ENCODE results near the gene ARL8A. TPM values are rescaled to one million over a fixed set of nuclear protein-coding genes. Genes with fewer than 3 reads are reported as not detected.
"Not testable (repeated sequence)": the region's sequence is repeated elsewhere in the genome, so short reads cannot be mapped to it uniquely, and the experiment has no call there.

Gene ARL8A
- total RNA-seq, 6 experiments from 2014 or later, result 23.1 to 57.7 (median 36.1) TPM

GRCh38 chr1:202186327-202186726 lies 41.8 kb upstream of the ARL8A start:
- no CpG with 5 or more reads among the region's 7 CpGs for WGBS (ENCODE audit: insufficient coverage, low coverage, low lambda C conversion rate, missing lambda C conversion rate)
- Histone ChIP-seq H3K36me3 (no peaks in the 10 kb centered on the region), H3K4me3 (no peak overlapping the region), H3K27ac (no peak overlapping the region), H3K4me1 (peaks cover 0 to 3% (median 0%) of the 10 kb centered on the region in 4 donors), H3K27me3 (no peaks in the 10 kb centered on the region), H3K9me3 (no peaks in the 10 kb centered on the region)
- no peak for TF ChIP-seq POLR2A (IDR thresholded peaks at IDR 0.05)
- TF ChIP-seq, protein P1, sequence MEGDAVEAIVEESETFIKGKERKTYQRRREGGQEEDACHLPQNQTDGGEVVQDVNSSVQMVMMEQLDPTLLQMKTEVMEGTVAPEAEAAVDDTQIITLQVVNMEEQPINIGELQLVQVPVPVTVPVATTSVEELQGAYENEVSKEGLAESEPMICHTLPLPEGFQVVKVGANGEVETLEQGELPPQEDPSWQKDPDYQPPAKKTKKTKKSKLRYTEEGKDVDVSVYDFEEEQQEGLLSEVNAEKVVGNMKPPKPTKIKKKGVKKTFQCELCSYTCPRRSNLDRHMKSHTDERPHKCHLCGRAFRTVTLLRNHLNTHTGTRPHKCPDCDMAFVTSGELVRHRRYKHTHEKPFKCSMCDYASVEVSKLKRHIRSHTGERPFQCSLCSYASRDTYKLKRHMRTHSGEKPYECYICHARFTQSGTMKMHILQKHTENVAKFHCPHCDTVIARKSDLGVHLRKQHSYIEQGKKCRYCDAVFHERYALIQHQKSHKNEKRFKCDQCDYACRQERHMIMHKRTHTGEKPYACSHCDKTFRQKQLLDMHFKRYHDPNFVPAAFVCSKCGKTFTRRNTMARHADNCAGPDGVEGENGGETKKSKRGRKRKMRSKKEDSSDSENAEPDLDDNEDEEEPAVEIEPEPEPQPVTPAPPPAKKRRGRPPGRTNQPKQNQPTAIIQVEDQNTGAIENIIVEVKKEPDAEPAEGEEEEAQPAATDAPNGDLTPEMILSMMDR (IDR thresholded peaks at IDR 0.05), result no peak
- intact Hi-C loops (cut with DNase I), result loop anchor here (5.0 to 10.0 kb wide), 3 partner anchors 126 to 528 kb away; partner anchors contain the start of gene SYT2 (in 1 of the 2)
- DNase-seq (no peak), ATAC-seq (no peak)

GRCh38 chr1:202184750-202185460 lies 40.4 kb upstream of the ARL8A start:
- no peaks in the 10 kb centered on the region for H3K9me3 ChIP-seq
- DNase-seq (peak; percentile 76 to 85 (median 80)), ATAC-seq (peak; percentile 75 to 82 (median 80))
- WGBS (ENCODE audit: insufficient coverage, low coverage, low lambda C conversion rate, missing lambda C conversion rate), result 0% methylated on average over 7 of the region's 19 CpGs
- H3K4me1 ChIP-seq, result peaks cover 0 to 3% (median 0%) of the 10 kb centered on the region in 4 donors
- no peak overlapping the region for H3K4me3 ChIP-seq
- intact Hi-C loops (cut with DNase I), result loop anchor here (5.0 to 10.0 kb wide), 3 partner anchors 127 to 530 kb away; partner anchors contain the start of gene SYT2 (in 1 of the 2)
- TF ChIP-seq, protein P1 (IDR thresholded peaks at IDR 0.05), result peak; percentile 44 to 89 (median 82)
- TF ChIP-seq POLR2A (IDR thresholded peaks at IDR 0.05), result no peak
- no peak overlapping the region for H3K27ac ChIP-seq
- H3K27me3 ChIP-seq, result no peaks in the 10 kb centered on the region
- no peaks in the 10 kb centered on the region for H3K36me3 ChIP-seq

DNA sequence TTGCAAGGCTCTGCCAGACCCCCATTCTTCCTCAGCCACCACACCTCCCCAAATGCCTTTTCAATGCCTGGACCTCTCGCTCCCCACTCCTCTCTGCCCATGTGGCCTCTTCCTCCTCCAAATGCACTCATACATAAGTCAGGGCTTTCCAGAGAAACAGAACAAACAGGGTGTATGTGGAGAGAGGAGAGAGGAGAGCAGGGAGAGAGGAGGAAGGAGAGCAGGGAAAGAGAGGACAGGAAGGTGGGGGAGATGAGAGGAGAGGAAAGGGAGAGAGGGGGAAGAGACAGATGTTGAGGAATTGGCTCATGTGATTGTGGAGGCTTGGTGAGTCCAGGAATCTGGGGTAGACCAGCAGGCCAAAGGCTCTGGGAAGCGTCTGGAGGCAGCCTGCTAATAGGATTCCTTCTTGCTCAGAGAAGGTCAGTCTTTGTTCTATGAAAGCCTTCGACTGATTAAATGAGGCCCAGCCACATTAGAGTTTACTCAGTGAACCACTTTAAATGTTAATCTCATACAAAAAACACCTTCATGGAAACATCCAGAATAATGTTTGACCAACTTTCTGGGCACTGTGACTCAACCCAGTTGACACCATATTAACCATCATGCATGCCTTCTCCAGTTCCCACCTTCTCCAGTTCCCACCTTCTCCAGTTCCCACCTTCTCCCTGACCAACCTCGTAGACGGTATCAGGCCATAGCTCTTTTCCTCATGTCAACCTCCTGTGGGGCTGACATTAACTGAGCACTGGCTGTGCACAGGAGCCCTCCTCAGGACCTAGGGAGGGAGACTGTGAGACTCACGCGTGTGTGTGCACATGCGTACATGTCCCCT lies 37.7 kb upstream of the ARL8A start:
- Histone ChIP-seq H3K27me3 (no peaks in the 10 kb centered on the region), H3K27ac (no peak overlapping the region), H3K4me3 (no peak overlapping the region), H3K4me1 (no peaks in the 10 kb centered on the region), H3K9me3 (no peaks in the 10 kb centered on the region), H3K36me3 (no peaks in the 10 kb centered on the region)
- intact Hi-C loops (cut with DNase I), result loop anchor here in 1 of 2 donors (10.0 kb wide), 1 partner anchor 533 kb away; the partner anchor contains the start of gene SYT2
- WGBS (ENCODE audit: insufficient coverage, low coverage, low lambda C conversion rate, missing lambda C conversion rate), result 88% methylated on average over 5 of the region's 8 CpGs
- DNase-seq (no peak), ATAC-seq (no peak)
- no peak for TF ChIP-seq POLR2A (IDR thresholded peaks at IDR 0.05)
- TF ChIP-seq, protein P1 (IDR thresholded peaks at IDR 0.05), result no peak

DNA sequence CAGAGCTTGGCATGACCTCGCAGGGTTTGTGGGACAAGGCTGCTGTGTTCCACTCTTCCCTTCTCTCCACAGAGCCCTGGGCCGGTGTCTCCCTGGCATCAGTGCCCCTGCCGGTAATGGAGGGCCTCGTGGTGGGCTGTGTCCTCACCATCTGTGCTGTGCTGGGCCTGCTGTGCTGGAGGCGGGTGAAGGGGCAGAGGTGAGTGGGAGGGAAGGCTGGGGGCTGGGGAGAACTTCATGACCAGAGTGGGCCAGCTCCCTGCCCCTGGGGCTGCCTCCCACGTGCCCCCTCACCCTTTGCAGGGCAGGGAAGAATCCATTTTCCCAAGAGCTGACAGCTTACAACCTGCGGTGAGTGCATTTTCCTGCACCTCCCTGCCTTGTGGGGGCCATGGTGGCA lies 37.0 kb upstream of the ARL8A start:
- ATAC-seq, result no peak
- Histone ChIP-seq H3K27me3 (no peaks in the 10 kb centered on the region), H3K27ac (no peak overlapping the region), H3K9me3 (no peaks in the 10 kb centered on the region), H3K36me3 (no peaks in the 10 kb centered on the region), H3K4me1 (no peaks in the 10 kb centered on the region), H3K4me3 (no peak overlapping the region)
- intact Hi-C loops (cut with DNase I), result loop anchor here in 1 of 2 donors (10.0 kb wide), 1 partner anchor 533 kb away; the partner anchor contains the start of gene SYT2
- TF ChIP-seq POLR2A (IDR thresholded peaks at IDR 0.05), result no peak
- TF ChIP-seq, protein P1 (IDR thresholded peaks at IDR 0.05), result no peak
- no peak for DNase-seq
- 17% methylated on average over 1 of the region's 7 CpGs for WGBS (ENCODE audit: insufficient coverage, low coverage, low lambda C conversion rate, missing lambda C conversion rate)

DNA sequence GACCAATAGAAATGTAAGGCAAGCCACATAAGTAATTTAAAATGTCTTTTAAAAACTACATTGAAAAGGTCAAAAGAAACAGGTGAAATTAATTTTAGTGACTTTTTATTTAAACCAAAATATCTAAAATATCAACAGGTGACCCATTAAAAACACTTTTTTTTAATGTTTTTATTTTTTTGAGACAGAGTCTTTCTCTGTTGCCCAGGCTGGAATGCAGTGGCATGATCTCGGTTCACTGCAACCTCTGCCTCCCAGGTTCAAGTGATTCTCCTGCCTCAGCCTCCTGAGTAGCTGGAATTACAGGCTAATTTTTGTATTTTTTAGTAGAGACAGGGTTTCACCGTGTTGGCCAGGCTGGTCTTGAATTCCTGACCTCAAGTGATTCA lies 36.2 kb upstream of the ARL8A start:
- H3K27ac ChIP-seq, H3K9me3 ChIP-seq, ATAC-seq, H3K4me1 ChIP-seq, H3K4me3 ChIP-seq, H3K27me3 ChIP-seq, H3K36me3 ChIP-seq, DNase-seq: not testable (repeated sequence)
- WGBS (ENCODE audit: insufficient coverage, low coverage, low lambda C conversion rate, missing lambda C conversion rate), result 90% methylated on average over 1 of the region's 2 CpGs
- intact Hi-C loops (cut with DNase I), result loop anchor here in 1 of 2 donors (10.0 kb wide), 1 partner anchor 534 kb away; the partner anchor contains the start of gene SYT2

Measured in right lobe of liver (tissue), 6 donors.